AG10803 (cell line): ENCODE results near the gene FREY1.
A peak's percentile ranks its signal among the peaks of the same experiment; 100 is the strongest.

ENCODE experiments used
- DNase-seq: peaks from one replicate; pipeline ENCODE4 v3.0.0; 2010; ENCODE audit warnings: low read depth
- H3K4me3 ChIP-seq: 2 replicates; pipeline ENCODE4 v1.5.1; 2011; ENCODE audit warnings: mild to moderate bottlenecking, low read length, control low read depth
- CTCF ChIP-seq: conservative IDR thresholded peaks from 2 replicates; pipeline ENCODE4 v1.5.1; 2011; ENCODE audit warnings: mild to moderate bottlenecking, low read length, control low read depth, inconsistent platforms

Gene FREY1

GRCh38 chr11:45876401-45876800 is 30.7 kb downstream of the FREY1 start:
- DNase-seq = no peak
- no peak for TF ChIP-seq CTCF
- H3K4me3 ChIP-seq = no peak overlapping the region

GRCh38 chr11:45872651-45873356 is 34.3 kb downstream of the FREY1 start:
- no peak overlapping the region for H3K4me3 ChIP-seq
- peak; percentile 90 for DNase-seq

GRCh38 chr11:45871638-45872037 is 35.4 kb downstream of the FREY1 start:
- DNase-seq = no peak
- H3K4me3 ChIP-seq = no peak overlapping the region
- no peak for TF ChIP-seq CTCF

More at GRCh38 chr11:45872651-45873356, 34.3 kb downstream of the FREY1 start:
- TF ChIP-seq CTCF = peak; percentile 86

GRCh38 chr11:45870706-45871105 is 36.4 kb downstream of the FREY1 start:
- H3K4me3 ChIP-seq = no peak overlapping the region
- no peak for TF ChIP-seq CTCF
- no peak for DNase-seq

GRCh38 chr11:45869551-45869950 is 37.5 kb downstream of the FREY1 start:
- no peak for TF ChIP-seq CTCF
- no peak overlapping the region for H3K4me3 ChIP-seq
- no peak for DNase-seq

GRCh38 chr11:45864041-45864440 is 43.0 kb downstream of the FREY1 start:
- no peak for DNase-seq
- no peak overlapping the region for H3K4me3 ChIP-seq
- TF ChIP-seq CTCF = no peak

GRCh38 chr11:45860764-45861510 is 46.1 kb downstream of the FREY1 start:
- no peak for DNase-seq
- H3K4me3 ChIP-seq = no peak overlapping the region
- no peak for TF ChIP-seq CTCF
